HG03520 (cell line): ENCODE measurements around the gene PRPF6.
"Not testable (repeated sequence)": the region's sequence is repeated elsewhere in the genome, so short reads cannot be mapped to it uniquely, and the experiment has no call there.

Source experiments
- ATAC-seq: cut with Tn5 transposase; IDR thresholded peaks from one replicate; pipeline ENCODE4 v1.9.1; 2021; ENCODE audit warnings: mild to moderate bottlenecking, moderate library complexity; ENCODE audit not compliant: unreplicated experiment

The PRPF6 gene

DNA sequence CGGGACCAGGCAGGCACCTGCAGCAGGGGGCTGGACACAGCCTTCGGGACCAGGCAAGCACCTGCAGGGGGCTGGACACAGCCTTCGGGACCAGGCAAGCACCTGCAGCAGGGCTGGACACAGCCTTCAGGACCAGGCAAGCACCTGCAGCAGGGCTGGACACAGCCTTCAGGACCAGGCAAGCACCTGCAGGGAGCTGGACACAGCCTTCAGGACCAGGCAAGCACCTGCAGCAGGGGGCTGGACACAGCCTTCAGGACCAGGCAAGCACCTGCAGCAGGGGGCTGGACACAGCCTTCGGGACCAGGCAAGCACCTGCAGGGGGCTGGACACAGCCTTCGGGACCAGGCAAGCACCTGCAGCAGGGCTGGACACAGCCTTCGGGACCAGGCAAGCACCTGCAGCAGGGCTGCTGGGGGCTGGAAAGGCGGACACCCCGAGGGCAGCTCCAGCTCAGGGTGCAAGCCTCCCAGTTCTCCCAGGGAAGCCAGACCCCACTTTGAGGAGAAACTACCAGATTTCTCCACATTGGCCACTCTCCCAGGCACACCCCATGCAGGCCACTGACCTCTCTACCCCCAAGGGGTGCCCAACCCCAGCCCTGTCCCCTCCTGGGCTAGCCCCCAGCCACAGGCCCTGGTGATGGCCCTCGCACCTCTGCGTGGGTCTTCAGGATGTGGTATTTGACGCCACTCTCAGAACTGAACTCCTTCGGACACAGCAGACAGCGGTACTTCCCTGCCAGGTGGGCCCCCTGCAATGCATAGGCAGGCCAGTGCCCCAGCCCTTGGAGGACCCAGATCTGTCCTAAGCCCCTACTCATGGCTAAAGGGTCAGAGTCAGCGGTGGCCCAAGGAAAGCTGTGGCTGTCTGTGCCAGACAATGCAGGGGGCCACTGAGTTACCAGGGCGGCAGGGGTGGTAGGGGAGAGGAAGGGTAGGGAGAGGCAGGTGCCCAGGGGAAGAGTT lies 20.0 kb upstream of the PRPF6 start:
- not testable (repeated sequence) for ATAC-seq

DNA sequence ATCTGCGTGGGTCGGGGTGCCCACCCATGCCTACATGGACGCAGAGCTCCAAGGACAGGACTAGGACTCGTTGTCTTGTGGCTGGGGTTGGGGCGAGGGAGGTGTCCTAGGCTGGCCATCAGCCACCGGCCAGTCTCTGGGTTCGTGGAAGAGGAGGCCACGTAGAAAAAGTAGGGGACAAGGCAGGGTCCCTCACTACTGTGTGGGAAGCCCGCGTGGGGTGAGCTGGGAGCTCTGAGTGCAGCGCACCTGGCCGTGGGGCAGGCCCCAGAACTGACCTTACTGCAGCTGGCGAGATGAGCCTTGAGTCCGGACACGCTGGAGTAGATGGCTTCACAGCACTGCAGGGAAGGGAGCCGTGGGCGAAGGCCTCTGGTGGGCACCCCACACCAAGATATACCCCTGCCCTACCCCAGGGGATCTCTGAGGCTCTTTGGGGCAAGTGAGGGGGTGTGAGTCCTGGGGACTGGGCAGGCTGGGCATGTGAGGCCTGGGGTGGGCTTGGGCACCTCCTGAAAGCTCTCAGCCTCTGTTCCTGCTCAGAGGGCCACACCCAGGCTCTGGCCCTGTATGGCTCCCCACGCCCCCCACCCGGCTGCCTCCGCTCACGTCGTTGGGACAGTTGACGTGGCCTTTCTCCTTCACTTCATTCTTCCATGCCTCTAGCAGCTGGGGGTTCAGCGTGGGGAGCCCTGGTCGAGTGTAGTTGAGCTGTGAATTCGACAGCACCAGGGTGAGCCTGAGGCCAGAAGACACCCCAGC lies 19.1 kb upstream of the PRPF6 start:
- no peak for ATAC-seq

DNA sequence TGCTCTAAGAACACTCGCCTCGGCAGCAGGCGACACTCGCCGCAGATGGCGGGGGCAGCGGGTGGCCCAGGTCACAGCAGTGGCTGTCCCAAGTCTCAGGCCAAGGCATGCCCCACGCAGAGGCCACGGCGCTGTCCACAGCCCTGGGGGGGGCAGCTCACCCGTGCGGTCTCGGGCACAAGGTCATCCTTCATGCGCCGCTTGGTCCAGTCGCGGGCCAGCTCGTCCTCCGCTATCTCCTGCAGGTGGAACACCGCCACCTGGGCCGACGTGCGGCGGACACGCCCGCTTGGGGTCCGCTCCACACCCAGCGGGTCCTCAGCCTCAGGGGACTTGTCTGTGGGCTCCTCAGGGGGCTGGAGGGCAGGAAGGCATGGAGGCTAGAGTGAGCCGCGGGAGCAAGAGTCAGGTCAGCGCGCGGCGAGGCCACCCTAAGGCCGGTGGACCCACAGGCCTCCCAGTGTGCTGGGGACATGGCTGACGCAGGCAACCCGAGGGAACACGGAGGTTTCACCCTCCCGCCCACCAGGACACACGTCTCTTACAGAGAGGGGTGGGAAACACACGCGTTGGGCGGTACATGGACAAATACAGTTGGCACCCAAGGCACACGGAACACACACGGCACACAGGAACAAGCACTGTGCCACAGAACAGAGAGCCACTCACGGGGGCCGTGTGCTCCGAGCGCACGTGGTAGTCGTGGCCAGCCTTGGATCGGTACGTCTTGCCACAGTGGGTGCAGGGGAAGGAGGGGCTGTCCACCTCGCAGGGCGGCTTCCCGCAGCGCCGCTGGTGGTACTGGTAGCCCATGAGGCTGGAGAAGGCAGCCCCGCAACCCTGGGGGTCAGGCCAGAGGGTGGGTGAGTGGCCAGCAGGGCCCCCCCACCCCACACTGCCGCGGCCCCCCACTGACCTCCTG lies 18.2 kb upstream of the PRPF6 start:
- no peak for ATAC-seq

DNA sequence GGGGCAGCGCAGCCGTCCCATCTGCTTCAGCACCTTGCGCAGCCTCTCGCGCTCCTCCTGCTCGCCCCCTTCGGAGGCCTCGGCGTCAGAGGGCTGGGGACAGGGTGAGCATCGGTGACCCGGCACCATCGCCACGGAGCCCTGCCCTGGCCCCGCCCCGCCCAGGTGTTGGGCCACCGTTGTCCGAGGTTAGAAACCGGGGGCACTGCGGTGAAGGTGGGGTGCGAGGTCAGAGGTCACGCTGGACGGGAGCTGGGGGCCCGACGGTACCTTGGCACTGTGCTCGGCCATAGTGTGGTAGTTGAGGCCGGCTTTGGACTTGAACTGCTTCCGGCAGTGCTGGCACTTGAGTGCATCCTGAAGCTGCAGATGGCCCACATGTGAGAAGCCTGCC lies 17.6 kb upstream of the PRPF6 start:
- ATAC-seq: no peak

DNA sequence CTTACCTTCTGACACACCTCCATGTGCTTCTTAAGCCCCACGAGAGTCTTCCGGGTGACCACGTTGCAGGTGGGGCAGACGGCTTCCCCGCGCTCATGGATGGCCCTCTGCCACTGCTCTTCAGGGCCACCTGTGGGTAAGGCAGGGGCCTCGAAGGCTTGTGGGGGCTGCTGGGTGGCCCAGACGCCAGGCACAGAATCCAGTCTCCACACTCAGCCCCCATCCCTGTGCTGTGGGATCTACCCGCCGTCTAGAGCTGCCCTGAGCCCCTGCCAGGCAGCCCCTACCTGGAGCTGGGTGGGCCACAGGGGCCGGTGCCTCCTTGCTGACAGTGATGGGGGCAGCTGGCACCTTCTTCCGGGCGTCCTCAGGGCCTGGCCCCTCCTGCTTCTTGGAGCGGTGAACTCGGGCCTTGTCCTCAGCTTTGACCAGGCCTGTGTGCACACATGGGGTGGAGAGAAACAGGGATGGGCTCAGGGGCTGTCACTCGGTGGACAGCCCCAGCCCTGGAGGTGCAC lies 17.1 kb upstream of the PRPF6 start:
- ATAC-seq: no peak

DNA sequence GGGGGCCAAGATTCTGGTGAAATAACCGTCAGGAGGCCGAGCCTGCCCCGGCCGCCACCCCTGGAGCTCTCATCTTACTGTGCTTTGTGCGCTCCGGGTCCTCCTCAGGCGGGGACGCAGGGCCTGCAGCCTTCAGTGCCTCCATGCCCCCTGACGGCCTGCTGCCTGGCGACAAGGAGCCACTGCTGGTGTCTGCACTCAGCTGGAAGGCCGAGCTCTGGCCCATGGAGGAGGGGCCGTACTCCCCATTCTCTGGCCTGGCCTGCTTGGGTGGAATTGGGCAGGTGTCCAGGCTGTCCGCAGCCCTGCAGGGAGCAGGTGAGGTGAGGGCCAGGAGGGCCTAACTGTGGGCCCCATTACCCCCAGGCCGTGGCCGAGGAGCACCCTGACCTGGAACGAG lies 16.5 kb upstream of the PRPF6 start:
- ATAC-seq: no peak

DNA sequence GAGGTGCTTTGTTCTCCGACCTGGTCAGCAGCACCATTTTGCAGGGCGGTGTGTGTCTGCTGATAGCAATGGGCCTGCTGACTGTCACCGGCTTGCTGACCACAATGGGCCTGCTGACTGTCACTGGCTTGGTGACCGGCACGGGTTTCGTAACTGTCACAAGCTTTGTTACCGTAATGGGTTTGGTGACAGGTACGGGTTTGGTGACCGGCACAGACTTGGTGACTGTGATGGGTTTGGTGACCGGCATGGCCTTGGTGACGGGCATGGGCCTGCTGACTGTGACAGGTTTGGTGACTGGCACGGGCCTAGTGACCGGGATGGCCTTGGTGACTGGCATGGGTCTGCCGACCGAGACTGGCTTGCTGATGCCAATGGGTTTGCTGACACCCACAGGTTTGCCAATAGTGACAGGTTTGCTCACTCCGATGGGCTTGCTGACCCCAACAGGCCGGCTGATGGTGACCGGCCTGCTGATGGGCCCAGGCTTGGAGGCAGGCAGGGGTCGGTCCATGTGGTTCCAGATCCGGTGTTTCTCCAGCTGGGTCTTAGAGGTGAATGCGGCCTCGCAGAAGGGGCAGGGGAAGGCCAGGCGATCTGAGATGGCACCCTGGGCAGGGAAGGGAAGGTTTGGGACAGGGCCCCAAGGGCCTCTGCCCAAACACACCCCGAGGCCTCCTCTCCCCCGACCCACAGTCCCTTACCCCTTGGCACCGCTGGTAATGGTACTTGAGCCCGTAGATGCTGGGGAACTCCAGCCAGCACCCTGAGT lies 14.6 kb upstream of the PRPF6 start:
- ATAC-seq: no peak

DNA sequence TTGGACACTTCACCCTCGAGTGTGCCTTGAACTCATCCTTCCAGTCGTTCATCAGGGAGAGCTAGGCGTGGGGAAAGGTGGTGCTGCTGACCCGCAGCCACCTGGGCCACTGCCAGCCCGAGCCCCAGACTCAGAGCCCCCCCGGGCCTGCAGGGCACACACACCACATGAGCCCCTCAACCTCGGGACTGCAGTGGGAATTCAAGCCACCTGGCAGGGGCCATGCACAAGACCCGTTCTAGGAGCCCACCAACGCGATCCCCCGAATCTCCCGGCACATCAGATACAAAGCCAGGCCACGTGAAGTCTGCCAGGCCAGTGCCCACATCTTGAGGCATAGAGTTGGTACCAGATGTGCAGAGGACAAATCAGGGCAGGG lies 14.0 kb upstream of the PRPF6 start:
- no peak for ATAC-seq

DNA sequence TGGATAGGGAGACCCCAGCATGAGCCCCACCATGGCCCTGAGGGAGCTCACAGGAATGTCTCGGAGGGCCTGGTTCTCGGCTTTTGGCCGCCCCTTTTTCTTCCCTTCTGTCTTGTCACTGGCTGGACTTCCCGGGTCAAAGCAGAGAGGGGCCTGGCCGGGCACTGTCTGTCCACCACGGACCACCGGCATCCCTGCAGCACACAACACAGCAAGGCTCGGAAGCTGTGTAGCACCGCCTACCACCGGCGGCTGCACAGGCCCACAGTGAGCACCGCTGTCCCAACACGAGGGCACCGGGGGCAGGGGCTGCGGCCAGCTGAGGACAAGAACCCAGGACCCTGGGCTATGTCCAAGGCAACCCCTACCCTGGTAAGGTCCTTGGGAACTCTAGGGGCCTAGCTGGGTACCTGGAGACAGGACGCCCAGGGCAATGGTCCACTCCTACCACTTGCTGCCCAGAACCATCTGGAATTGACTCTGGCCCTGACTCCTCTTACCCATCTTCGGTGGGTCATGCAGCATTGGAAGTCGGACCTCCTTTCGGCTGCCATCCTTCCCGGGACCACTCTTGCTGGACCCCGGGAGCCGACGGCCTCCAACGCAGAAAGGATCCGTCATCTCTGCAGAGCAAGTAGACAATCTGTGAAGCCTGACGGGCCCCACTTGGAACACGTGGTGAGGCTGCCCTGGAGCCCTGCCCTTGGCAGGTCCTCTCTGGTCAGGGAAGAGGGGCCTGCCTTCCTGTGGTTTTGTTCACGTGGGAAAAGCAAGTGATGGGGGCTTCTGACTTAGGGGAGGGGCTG lies 13.4 kb upstream of the PRPF6 start:
- no peak for ATAC-seq

DNA sequence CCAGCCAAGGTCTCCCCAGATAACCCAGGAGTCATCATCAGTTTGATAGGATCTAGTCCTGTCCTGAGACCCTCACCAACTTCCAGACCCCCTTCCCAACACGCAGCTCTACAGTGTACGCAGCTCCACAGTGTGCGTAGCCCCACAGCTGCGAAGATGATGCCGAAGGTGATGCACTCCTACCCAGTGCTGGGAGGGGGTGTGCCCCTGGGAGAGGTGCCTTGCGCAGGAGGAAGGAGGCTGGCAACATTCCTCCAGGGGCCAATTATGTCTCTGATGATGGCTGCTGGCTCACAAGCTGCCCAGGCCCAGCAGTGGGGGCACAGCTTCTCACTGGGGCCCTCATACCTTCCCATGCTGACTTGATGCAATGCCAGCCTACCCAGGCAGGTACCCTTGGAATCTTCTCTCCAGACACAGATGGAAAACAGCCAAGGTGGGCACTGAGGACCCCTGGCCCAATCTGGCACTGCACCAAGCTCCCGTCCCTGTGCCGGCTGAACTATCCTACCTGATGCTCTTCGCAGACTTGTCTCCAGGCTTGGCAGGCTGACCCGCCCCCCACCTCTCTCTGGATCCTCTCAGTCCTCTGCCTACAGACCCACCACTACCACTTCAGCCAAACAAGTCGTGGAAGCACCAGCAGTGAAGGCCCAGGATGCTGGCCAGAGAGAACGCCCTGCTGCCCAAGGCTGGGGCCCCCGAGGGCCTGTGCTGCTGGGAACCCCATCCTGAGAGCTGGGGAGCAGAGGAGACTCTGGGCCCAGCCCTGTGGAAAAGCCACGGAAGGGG lies 12.6 kb upstream of the PRPF6 start:
- no peak for ATAC-seq

DNA sequence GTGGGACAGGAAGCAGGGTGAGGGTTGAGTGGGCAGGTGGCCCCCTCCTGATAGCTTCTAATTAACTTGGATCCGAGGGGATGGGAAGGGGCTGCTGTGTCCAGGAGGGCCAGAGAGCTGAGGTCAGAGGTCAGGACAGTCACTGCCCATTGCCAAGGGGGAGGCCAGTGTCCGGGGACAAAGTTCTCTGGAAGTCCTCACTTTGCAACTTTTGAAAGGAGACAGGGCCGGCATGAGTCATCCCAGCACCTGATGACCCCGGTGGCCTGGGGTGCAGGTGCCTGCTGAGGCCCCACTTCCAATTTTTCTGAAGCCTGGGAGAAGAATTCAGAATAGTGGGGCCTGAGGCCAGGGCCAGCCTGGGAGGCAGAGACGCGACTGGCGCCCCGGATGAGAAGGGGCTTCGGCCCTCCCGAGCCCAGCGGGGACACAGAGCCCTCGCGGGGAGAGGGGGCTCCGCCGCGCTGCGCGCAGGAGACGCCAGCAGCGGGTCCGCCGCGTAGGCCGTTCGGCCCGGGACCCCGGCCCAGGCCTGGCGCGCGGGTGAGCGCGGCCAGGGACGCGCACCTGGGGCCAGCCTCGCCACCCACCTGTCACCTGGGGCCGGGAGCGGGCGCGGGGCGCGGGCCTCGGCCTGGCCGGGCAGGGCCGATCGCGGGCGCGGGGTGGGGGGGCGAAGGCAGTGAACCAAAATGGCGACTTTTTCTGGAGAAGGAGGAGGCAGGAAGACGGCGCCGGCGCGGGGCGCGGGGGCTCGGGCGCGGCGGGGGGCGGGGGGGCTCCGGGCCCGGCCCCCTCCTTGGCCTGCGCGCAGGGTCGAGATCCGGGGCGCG lies 11.8 kb upstream of the PRPF6 start:
- ATAC-seq: no peak

DNA sequence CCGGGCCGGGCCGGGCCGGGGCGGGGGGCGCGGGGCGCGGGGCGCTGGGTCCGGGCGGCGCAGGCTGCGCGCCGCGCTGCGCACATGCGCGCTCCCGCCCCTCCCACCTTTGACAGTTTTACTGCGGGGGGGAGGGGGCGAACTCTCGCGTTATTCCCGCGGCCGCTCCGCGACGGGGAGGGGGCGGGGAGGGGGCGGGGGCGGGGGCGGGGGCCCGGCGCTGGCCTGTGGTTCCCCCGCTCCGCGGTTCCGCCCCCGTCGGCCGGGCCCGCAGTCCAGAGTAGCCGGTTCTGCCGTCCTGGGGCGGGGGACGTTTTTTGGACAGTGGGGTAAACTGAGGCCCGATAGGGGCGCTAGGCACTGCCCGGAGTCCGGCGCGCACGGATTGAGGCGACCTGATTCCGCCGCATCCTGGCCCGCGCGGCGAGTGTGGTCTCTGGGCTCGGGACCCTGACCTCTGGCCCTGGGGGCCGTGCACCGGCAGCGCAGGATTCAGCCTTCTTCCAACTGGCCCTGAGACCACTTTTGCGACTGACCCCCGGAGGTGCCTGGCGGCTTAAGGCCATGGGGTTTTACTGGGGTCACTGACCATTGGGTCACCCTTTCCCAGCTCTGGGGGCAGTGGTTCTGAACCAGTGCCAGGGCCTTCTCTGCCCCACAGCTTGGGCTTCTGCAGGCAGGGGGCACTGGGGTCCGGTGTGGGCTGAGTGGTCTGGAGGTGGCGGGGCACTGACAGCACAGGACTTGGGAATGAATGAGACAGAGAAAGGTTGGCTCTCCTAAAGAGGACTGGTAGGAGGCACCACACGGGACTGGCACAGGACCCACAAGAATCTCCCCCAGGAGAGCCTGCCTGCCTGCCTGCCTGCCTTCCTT lies 10.9 kb upstream of the PRPF6 start, which contains the start of gene ZNF512B:
Gene ZNF512B, minus strand, starts transcription at position 93 of the 876 bp plus-strand sequence. CDS start 1,980 bp downstream, outside the sequence.
- no peak for ATAC-seq

DNA sequence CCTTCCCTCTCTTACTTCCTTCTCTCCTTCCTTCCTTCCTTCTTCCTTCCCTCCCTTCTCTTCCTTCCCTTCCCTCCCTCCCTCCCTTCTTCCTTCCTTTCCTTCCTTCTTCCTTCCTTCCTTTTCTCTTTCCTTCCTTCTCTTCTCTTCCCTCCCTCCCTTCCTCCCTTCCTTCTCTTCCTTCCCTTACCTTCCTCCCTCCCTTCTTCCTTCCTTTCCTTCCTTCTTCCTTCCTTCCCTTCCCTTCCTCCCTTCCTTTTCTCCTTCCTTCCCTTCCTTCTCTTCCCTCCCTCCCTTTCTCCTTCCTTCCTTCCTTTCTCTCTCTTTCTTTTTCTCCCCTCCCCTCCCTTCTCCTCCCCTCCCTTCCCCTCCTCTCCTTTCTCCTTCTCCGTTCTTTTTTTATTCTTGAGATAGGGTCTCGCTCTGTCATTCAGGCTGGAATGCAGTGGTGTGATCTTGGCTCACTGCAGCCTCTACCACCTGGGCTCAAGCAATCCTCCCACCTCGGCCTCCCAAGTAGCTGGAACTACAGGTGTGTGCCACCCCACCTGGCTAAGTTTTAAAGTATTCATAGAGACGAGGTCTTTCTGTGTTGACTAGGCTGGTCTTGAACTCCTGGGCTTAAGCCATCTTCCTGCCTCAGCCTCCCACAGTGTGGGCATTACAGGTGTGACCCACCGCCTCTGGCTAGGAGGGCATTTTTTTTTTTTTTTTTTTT lies 10.1 kb upstream of the PRPF6 start:
- no peak for ATAC-seq

DNA sequence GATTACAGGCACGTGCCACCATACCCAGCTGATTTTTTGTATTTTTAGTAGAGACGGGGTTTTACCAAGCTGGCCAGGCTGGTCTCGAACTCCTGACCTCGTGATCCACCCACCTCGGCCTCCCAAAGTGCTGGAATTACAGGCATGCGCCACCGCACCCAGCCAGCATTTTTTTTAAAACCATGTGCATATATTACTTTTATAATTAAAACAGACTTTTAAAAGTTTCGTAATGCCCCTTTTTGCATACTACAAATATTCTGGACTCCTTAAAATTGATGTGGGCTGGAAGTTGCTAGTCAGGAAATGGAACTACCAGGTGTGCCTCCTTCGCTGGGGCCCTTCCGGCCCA lies 9.0 kb upstream of the PRPF6 start:
- not testable (repeated sequence) for ATAC-seq

DNA sequence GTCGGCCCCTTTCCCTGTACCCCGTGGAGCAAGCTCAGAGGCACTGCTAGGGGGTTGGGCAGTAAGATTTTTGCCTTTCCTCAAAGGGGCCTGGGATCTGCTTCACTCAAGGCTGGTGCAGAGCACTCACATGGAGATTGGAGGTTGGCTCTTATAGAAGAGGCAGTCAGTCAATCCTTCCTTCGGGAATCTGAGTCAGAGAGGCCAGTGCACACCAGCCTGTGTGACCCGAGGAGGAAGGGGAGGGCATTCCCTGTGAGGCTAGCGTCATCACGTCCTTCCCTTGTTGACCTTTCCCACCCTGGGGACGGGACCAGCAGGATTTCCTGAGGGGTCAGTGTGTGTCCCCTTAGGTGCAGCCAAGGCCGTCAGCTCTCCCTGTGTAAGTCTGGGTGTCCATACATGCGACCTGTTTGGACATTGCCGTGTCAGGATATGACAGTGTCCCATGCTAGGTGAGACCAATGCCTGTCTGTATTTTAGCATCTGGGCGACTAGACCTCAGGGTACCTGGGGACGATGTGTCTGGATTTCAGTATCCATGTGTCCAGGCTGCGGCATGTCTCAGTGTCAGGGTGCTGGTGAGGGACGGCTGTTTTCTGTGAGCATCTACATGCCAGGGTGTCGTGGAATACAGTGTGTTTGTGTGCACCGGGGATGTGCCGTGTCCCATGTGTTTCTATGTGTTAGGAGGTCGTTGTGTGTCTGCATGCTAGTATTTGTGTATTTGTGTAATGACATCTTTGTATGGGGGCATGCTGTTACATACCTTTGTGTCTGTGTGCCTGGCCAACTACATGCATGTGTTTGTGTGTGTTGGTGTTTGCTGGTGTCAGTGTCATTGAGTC lies 8.4 kb upstream of the PRPF6 start:
- ATAC-seq: no peak
